HG03565 (cell line): Measurements from ENCODE around the gene DMRT3.

ENCODE experiments used
- ATAC-seq: cut with Tn5 transposase; IDR thresholded peaks from one replicate; pipeline ENCODE4 v1.9.1; 2021; ENCODE audit warnings: mild to moderate bottlenecking, moderate library complexity; ENCODE audit not compliant: unreplicated experiment

The DMRT3 gene, protein sequence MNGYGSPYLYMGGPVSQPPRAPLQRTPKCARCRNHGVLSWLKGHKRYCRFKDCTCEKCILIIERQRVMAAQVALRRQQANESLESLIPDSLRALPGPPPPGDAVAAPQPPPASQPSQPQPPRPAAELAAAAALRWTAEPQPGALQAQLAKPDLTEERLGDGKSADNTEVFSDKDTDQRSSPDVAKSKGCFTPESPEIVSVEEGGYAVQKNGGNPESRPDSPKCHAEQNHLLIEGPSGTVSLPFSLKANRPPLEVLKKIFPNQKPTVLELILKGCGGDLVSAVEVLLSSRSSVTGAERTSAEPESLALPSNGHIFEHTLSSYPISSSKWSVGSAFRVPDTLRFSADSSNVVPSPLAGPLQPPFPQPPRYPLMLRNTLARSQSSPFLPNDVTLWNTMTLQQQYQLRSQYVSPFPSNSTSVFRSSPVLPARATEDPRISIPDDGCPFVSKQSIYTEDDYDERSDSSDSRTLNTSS

DNA sequence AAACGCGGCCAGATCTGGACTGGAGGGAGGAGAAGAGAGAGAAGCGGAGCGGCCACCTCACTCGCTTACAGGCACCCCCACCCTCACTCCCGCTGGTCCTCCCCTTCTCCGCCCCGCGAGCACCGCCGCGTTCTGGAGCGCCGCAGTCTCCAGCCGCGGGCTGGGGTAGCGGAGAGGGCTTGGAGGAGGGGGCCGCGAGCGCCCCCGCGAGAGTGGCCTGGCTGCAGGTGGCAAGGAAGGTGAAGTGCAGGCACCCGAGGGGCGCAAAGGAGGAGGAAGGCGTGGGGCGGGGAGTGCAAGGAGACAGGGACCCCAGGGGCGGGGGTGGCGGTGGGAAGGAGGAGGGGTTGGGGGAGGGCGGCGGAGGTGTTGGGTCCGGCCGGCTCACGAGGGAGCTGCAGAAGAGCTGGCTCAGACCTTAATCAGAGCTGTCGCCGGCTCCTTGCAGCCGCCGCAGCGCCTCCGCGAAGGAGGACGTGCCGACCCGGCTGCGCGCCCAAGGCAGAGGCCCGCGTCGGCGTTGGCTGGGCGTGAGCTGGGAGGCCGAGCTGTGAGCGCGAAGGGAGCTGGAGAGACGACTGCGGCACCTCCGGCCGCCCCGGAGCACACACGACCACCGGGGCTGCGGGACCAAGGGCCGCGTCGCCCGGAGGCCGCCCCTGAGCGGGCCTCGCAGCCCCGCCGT, at the start of gene DMRT3:
DMRT3 (plus strand) TSS at position 398 of the 685 bp plus-strand sequence. CDS start 347 bp downstream, outside the sequence.
- ATAC-seq: no peak

DNA sequence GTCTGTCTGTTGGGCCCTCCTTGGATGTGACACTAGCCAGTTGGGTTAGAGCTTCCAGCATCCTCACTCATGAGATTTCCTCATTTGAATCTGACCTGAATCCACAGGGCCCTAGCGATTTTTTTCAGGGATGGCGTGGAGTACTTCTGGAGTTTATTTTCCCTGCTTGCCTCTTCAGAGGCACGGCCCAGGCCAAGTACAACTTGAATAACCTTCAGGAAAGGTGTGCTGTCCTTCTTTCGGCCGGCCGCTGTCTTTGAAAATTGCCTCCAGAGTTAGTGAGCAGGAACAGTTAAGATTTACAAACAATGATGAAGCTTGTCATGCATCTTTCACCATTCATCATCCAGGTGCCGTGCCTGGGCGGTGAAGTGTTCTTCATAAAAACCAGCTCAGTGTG, 49.5 kb upstream of the DMRT3 start:
- no peak for ATAC-seq

DNA sequence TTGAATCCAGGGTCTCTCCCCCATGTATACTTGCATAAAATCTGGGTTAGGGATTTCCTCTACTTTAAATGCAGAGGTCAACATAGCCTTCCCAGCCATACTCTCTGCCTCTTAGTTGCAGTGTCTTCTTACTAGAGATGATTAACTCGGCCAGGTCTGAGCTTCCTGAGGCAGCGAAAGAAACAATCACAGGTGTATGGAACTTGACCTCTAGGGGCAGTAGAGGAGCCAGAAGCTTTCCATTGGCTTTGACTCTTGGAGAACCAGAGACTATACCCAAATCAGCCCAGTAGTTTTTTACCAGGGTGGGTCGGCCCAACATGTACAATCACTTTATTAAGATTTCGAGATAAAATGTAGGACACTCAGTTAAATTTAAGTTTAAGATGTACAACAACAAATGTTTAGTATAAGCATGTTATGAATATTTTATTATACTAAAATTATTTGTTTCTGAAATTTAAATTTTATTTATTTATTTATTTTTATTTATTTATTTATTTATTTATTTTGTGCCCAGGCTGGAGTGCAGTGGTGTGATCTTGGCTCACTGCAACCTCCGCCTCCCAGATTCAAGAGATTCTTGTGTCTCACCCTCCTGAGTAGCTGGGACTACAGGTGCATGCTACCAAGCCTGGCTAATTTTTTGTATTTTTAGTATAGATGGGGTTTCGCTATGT, 48.0 kb upstream of the DMRT3 start:
- ATAC-seq: peak; percentile 70

DNA sequence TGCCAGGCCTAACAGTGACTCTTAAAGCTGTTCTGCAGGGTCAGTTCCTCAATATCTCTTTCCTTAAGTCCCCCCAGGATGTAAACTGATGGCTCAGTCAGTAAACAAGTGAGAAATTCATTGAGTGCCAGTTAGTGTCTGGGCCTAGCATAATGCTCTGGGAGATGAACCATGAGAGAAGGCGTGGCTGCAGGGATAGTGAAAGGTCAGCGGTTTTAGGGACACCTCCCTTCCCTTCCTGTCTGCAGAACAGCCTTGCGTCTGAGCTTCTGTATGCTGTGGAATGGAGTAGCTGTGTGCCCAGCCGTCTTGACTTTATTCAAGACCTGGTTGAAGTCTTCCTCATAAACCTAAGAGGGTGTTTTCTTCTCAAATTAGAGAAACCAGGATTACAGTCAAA, 46.7 kb upstream of the DMRT3 start:
- no peak for ATAC-seq

DNA sequence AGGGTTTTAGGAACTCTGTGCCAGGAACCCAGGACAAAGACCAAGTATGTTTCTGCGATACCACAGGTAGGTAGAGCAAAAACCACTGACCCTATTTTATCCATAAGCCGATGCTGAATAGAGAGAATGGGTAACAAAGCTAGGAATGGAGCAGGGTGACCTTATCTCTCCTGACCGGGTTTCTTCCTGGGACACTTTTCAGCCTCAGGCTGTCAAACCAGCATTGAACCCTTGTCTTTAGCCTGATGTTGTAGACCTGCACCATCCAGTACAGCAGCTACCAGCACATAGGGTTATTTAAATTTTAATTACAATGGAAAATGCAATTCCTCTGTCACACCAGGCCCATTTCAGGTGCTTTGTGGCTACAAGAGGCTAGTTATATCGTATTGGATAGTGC, 43.1 kb upstream of the DMRT3 start:
- no peak for ATAC-seq

DNA sequence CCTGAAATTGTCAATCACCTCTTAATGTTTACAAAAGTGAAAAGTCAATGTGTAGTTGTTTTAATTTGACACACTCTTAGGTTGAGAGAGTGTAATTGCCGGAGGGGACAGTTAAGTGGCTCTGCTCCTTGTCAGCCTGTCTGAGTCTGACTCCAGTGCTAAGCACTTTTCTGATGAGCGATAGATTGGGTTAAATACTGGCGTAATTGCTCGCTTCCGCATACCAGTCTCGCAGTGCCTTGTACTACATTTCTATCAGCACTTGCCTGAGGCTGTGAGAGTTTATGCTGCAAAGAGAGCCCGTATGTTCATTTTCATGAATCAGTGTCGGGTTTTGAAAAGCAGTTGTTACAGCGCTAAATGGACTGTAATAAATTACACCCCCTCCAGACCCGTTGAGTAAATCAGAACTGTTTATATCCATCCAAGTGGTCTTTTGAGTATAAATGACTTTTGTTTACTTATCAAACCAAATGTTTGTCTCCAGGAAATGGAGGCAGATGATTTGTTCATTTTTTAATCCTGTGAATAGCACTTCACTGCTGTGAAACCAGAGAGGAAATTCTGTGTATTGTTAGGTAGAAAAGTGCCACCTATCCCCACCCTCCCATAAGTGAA, 41.0 kb upstream of the DMRT3 start:
- ATAC-seq: no peak

DNA sequence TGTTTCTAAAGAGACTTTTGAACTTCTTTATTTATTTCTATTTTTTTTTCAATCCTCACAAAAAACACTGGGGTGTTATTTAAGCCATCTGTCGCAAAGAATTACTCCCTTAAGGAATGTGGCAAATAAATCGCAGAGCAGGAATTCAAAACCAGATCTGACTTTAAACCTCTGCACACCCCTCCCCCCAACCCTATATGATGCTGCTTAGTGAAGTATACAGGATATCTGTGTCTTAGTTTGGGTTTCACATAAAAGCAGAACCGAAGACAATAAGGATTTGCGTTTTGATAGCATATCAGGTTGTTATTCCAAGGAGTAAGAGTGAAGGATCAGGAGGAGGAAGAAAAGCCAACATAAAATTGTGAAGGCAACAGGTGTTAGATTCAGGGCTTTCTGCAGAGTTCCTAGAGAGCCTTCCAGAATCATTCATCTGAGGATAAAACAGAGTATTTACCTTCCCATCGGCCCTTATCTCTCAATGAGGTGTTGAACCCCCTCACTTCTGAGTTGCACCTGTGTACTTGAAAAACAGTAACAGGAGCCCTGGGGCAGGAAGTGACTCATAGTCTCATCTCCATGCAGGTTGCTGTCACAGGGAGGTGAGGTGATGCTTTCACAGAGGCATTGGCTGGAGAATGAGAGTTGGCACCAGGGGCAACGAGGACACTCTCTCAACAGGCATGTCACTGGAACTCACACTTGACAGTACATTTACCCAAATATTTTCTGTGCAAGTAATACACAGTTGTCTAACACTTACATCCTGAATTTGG, 33.5 kb upstream of the DMRT3 start:
- ATAC-seq: no peak

DNA sequence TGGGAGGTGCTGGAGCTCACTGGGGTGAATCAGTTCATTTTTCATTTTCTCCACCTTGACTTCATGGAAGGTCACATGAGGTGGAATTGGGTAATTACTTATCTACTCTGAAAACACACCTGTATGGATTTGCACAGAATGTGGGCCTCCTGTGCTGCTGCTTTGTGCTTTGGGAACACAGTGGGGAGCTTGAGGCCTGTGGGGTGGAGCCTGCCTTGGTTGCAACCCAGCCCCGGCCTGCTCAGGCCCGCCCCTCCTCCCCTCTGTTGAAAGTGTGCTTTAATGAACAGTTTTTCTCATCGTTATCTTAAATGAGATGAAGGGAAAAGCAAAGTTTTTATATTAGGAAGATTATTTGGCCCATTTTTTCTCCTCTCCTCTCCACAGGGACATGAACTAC, 28.5 kb upstream of the DMRT3 start:
- no peak for ATAC-seq

DNA sequence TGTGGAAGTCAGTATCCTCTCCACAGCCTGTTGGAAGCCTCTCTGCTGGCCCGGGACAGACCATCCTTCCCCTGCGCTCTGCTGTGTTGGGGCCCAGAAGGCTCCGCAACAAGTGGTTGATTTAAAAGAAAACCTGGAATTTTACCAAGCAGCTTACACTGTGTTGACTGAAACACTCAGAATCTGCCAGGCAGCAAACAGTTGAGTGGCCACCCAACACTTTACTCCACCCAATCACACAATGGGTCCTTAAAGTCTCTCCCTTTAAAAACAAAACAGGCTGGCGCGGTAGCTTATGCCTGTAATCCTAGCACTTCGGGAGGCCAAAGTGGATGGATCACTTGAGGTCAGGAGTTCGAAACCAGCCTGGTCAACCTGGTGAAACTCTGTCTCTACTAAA, 28.0 kb upstream of the DMRT3 start:
- ATAC-seq: no peak

DNA sequence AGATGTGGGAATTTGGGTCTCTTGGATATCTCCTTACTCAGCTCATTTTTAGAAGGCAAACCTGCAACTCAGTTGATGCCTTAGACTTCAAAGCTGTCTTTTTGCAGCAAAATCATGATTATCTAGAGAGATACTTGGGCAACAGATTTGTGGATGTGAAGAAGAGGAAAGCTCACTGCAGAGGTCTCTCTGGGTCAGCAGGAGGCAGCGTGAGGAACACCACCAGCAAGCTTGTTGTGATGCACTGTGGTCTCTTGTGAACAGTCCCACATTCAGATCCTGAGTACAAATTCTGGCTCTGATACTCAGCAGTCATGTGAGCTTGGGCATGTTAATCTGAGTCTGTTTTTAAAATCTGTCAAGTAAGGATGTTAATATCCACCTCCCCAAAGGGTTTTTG, 26.3 kb upstream of the DMRT3 start:
- no peak for ATAC-seq

DNA sequence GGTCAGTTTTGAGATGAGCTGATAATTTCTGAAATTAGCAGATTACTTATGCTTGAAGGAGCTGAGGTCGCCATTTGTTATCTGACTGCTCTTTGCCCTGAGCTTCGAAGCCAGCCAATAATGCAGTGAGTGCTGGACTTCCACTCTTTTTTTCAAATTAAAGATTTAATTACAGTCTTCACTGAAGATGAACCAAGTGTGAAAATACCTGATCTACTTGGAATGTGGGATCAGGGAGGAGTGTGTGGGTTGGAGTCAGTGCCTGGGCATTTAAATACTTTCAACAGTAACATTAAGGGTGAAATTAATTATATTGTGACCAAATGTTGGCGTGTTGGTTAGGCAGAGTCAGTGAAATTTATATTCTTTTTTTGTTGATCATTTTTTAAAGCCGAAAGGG, 23.9 kb upstream of the DMRT3 start:
- no peak for ATAC-seq

DNA sequence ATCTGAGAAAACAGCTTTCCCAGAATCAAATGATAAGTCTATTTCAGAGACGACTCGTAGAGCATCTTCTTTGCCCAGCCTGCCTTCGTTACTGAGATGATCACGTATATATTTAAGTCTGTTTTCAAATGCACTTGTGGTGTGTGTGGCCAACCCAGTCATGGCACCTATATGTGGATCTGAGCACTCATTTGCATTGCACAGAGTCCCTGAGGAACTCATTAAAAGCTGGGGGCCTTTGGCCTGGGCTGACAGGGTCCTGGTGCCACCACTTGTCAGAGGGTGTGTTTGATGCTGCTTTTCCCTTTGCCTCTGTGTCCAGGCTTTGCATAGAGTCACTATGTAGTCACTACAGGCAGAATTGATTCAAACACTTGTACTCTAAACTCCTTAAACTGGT, 17.4 kb upstream of the DMRT3 start:
- ATAC-seq: no peak

DNA sequence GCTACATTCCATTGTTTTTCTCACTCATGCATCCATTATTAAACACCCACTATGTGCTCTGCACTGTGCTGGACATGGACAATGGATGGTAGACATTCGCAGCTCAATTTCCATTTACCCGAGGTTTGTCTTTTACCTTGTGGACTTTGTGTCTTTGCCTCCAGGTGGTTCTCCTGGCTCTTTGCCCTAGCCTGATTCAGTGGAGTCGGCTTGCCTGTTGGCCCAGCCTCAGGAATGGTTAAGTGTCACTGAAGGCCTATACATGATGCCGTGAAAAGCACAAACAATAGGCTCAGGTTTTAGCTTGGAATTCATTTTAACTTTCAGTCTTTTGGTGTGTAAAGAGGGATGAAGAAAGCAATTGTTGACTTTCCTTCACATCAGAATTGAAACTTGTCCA, 16.5 kb upstream of the DMRT3 start:
- ATAC-seq: no peak

DNA sequence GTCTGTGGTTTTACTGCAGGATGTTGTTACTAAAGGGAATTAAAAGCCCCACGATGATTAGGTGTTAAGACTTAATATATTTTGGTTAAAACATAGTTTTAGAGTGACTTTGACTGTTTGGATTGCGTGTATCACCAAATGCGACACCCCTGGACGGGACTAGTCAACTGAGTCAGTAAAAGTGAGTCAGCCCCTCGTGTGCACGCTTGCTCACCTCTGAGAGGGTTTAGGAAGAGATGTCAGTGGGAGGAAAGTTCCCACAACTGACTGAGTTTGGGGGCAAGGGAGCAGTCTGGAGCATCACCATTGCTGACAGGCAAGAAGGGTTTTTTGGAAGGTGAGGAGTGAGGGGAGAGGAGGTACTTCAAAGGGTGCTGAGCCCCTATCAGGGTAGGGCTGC, 14.4 kb upstream of the DMRT3 start:
- no peak for ATAC-seq

DNA sequence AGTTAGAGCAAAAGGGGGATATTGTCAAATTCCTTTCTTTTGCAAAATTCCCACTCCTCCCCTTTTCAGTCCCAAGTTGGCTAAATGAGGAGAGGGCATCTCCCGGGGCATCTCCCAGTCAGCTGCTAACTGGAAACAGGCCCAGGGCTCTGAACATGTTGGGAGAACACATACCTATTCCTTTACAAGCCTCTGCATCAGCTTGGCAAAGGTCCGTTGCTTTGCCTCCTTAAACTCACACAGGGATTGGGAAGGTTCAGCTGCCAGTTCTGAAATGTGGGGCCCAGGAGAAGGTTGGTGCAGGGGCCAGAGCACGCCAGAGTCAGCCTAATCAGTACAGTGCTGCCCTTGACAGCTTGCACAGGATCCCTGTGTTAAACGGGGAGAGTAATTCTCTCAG, 11.0 kb upstream of the DMRT3 start:
- no peak for ATAC-seq

DNA sequence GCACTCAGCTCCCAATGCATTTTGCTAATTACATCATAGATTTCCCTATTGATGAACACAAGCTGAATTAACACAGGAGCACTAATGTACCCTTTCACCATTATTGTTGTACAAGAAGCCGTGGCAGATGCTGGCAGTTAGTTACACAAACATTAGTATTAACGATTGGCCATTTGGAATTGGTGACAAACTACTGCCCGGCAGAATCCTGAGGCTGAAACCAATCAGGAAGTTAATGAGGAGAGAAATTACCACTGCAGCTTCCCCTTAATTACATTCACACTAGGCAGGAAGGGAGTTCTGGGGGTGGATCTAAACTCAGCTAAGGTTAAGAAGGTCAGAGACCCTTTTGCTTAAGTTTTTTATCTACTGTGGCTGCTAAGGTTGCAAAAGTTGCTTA, 9.6 kb upstream of the DMRT3 start:
- no peak for ATAC-seq

DNA sequence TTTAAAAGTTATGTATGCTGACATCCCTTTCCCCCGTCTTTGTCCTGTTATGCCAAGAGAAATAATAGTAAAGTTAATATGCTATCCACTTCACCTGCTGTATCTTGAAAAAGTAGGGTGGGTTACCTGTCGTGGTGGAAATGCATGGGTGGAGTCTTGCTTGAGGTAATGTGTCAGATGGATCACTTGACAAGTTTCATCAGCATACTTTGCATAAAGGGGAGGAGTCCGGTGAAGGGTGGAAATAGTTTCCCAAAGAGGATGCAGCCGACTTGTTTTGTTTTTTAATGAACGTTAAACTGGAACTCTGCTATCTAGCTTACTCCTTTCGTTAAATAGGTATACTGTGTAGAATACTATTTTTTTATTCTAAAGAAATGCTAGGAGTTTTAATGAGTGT, 9.0 kb upstream of the DMRT3 start:
- no peak for ATAC-seq

DNA sequence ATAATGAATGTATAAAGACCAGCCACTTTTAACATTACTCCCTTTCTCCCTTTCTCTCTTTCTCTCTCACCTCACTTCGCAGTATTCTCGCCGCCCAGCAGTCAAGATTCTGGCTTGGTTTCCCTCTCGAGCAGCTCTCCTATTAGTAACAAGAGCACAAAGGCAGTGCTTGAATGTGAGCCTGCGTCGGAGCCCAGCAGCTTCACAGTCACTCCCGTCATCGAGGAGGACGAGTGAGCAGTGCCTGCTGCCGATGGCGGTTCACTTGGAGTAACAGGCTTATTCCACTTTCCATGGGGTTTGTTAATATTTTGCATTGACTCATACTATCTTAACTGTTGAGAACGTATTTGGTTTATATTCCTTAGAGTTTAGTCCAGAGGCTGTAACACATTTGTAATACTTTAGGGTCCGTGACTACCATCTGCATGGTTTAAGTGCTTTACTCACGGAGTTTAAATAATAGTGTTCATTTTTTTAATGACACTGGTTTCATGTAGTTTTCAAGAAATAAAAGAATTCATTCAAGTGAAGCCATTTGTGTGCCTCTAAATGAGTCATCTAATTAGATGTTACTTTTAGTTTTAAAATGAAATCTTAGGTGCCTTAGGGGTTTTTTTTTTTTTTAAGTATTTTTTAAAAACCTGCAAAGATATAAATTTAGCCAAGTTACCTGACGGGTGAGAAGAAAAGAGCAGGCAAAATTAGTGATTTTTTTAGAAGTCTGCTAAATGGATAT, 8.4 kb upstream of the DMRT3 start:
- no peak for ATAC-seq

DNA sequence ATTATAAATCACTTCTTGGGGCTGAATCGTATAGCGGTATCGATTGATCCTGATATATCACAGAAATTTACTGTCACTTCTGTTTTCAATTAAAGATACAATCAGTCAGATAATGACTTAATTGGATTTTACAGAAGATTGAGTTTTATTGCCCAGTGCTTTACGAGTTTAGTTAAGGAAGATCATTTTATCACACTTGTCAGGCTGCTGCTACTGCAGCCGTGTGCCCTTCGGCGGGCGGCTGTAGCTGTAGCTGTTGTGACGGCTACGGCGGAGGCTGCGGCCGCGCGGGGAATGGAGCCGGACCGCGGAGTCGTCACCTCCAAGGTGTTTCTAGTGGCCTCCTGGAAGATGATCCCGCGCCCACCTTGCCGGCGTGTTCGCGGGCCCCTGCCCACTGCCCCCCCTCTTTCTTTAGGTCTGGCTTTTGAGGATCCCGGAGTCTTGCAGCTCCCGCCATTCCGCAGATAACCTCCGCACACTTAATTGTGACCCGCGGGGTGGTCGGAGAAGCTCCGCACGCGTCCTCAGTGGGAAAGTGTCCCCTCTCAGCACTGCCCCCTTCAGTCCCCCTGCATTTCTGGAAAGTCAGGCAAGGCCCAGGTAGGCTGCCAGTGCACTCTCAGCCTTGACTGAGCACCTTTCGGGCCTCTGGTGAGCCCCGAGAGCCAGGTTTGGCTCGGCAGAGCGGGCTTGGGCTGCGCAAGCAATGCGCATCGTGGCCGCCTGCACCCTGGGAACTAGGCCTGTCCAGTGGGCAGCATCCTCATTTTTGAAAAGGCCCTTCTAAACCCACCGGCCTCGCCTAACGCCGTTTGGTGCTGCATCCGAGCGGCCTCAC, 6.9 kb upstream of the DMRT3 start:
- no peak for ATAC-seq
